HAP-1 (cell line): Measurements from ENCODE around the gene HTR1D.
"Not testable (repeated sequence)": the region's sequence is repeated elsewhere in the genome, so short reads cannot be mapped to it uniquely, and the experiment has no call there.

Experiments
- DNase-seq, 2 experiments: peaks; one replicate each; pipeline ENCODE4 v3.0.0-alpha.2; 2016 to 2020; ENCODE audit warnings: low spot score in 2 of 2
- H3K27me3 ChIP-seq: fragments of 250-450 bp; sonication (Bioruptor Pico); 2 replicates; pipeline ENCODE4 v1.5.1; 2020; ENCODE audit warnings: low read depth, mild to moderate bottlenecking, moderate library complexity
- H3K36me3 ChIP-seq: fragments of 250-450 bp; sonication (Bioruptor Pico); replicated peaks from 2 replicates; pipeline ENCODE4 v1.5.1; 2020; ENCODE audit warnings: mild to moderate bottlenecking
- H3K4me1 ChIP-seq: fragments of 250-450 bp; sonication (Bioruptor Pico); 2 replicates; pipeline ENCODE4 v1.5.1; 2020; ENCODE audit warnings: mild to moderate bottlenecking
- H3K4me3 ChIP-seq: fragments of 250-450 bp; sonication (Bioruptor Pico); 2 replicates; pipeline ENCODE4 v1.5.1; 2020; ENCODE audit warnings: mild to moderate bottlenecking, moderate library complexity
- H3K9me3 ChIP-seq: fragments of 250-450 bp; sonication (Bioruptor Pico); 2 replicates; pipeline ENCODE4 v1.5.1; 2020; ENCODE audit warnings: mild to moderate bottlenecking, moderate library complexity
- in situ Hi-C: fragments of 300-500 bp; cut with MboI; formaldehyde crosslinking; loops from 3 replicates; pipeline ENCODE4 v1.14.3; 2020; ENCODE audit warnings: low sequenced_read_pairs, inconsistent platforms, mixed read lengths

HTR1D gene

DNA sequence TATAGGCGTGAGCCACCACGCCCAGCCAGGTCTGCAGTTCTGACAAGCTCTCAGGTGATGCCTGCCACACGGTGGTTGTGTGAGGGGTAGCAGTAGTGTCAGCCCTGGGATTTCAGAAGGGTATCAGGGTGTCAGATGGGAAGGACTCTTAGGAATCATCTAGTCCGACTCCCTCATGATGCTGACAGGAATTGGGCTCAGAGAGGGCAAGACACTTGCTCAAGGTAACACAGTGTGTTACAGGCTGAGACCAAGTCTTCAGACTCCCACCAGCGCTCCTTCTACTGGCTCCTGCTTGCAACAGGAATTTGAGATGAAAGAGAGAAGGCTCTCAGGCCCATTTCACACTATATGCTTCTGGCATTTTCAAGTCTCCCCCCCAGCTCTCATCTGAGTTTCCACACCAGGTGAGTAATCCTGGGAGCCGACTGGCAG, 6.9 kb downstream of the HTR1D start:
- no peak overlapping the region for H3K4me3 ChIP-seq
- H3K4me1 ChIP-seq: no peaks in the 10 kb centered on the region
- no peak for DNase-seq
- no peaks in the 10 kb centered on the region for H3K36me3 ChIP-seq
- in situ Hi-C loops: no loop called here
- no peaks in the 10 kb centered on the region; the same call in 1 of the 2 replicates for H3K27me3 ChIP-seq
- H3K9me3 ChIP-seq: no peaks in the 10 kb centered on the region

- no peak for DNase-seq
- in situ Hi-C loops: no loop called here
- H3K4me3 ChIP-seq: no peak overlapping the region
- H3K9me3 ChIP-seq: no peaks in the 10 kb centered on the region
- no peaks in the 10 kb centered on the region for H3K36me3 ChIP-seq
- no peaks in the 10 kb centered on the region for H3K4me1 ChIP-seq
- no peaks in the 10 kb centered on the region; the same call in 1 of the 2 replicates for H3K27me3 ChIP-seq
These were observed 7.5 kb downstream of the HTR1D start for GRCh38 chr1:23209770-23210169.

DNA sequence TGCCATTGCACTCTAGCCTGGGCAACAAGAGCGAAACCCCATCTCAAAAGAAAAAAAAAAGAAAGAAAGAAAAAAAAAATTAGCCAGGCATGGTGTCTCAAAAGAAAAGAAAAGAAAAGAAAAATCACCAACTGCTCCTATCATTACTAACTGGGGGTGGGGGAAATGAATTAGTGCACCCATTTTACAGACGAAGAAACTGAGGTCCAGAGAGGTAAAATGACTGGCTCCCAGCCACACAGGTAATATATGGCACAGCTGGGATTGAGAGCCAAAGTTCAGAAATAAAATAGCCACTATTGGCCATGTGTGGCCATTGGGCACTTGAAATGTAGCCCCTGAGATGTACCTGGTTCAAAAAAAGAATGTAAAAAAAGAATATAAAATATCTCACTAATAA, 8.8 kb downstream of the HTR1D start:
- Histone ChIP-seq H3K36me3 (no peaks in the 10 kb centered on the region), H3K4me3 (no peak overlapping the region), H3K9me3 (no peaks in the 10 kb centered on the region), H3K27me3 (no peaks in the 10 kb centered on the region; the same call in 1 of the 2 replicates), H3K4me1 (no peaks in the 10 kb centered on the region)
- no peak for DNase-seq
- in situ Hi-C loops: no loop called here

DNA sequence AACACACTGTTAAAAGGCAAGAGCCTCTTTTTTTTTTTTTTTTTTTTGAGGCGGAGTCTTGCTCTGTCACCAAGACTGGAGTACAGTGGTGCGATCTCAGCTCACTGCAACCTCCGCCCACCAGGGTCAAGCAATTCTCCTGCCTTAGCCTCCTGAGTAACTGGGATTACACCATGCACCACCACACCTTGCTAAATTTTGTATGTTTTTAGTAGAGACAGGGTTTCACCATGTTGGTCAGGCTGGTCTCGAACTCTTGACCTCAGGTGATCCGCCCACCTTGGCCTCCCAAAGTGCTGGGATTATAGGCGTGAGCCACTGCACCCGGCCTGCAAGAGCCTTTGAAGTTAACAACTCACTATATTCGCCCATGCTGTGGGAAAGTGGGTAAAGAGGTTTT, 9.6 kb downstream of the HTR1D start:
- H3K4me1 ChIP-seq, H3K4me3 ChIP-seq, H3K9me3 ChIP-seq, in situ Hi-C loops, H3K36me3 ChIP-seq, H3K27me3 ChIP-seq, DNase-seq: not testable (repeated sequence)

GRCh38 chr1:23202263-23202749, 15.0 kb downstream of the HTR1D start:
- H3K9me3 ChIP-seq: no peaks in the 10 kb centered on the region
- DNase-seq: no peak
- H3K36me3 ChIP-seq: no peaks in the 10 kb centered on the region
- in situ Hi-C loops: no loop called here
- no peak overlapping the region for H3K4me3 ChIP-seq
- no peaks in the 10 kb centered on the region for H3K4me1 ChIP-seq
- H3K27me3 ChIP-seq: no peaks in the 10 kb centered on the region

DNA sequence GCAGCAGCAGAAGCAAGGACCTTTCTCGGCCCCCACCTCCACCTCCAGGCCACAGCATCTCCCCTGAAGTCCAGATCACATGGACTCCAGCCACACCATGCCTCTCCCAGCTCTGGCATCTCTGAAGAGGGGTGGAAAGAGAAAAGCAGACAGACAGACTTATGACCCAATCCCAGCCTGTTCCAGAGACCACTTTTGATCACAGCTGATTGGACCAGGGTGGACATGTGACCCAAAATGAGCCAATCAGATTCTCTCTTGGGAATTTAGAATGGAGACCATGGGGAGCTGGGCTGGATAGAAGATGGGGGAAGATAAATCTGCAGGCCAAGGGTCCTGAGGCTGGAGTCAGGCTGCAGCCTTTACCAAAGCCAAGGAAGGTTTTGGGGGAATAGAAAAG, 16.4 kb downstream of the HTR1D start:
- in situ Hi-C loops: no loop called here
- no peaks in the 10 kb centered on the region for H3K27me3 ChIP-seq
- H3K36me3 ChIP-seq: no peaks in the 10 kb centered on the region
- H3K4me3 ChIP-seq: no peak overlapping the region
- no peaks in the 10 kb centered on the region for H3K4me1 ChIP-seq
- no peak for DNase-seq
- no peaks in the 10 kb centered on the region for H3K9me3 ChIP-seq

- in situ Hi-C loops: no loop called here
- H3K27me3 ChIP-seq: no peaks in the 10 kb centered on the region
- no peak for DNase-seq
- H3K4me3 ChIP-seq: no peak overlapping the region
- no peaks in the 10 kb centered on the region for H3K36me3 ChIP-seq
- H3K4me1 ChIP-seq: no peaks in the 10 kb centered on the region
- H3K9me3 ChIP-seq: no peaks in the 10 kb centered on the region
These were observed 18.9 kb downstream of the HTR1D start for GRCh38 chr1:23198373-23198772.

GRCh38 chr1:23196627-23197328, 20.5 kb downstream of the HTR1D start:
- Histone ChIP-seq H3K4me3 (no peak overlapping the region), H3K36me3 (no peaks in the 10 kb centered on the region), H3K4me1 (no peaks in the 10 kb centered on the region), H3K9me3 (no peaks in the 10 kb centered on the region), H3K27me3 (no peaks in the 10 kb centered on the region)
- DNase-seq: no peak
- in situ Hi-C loops: no loop called here

GRCh38 chr1:23194119-23194984, 22.9 kb downstream of the HTR1D start:
- Histone ChIP-seq H3K4me3 (no peak overlapping the region), H3K9me3 (no peaks in the 10 kb centered on the region), H3K36me3 (no peaks in the 10 kb centered on the region), H3K27me3 (no peaks in the 10 kb centered on the region), H3K4me1 (no peaks in the 10 kb centered on the region)
- no peak for DNase-seq
- in situ Hi-C loops: loop anchor here (5.0 kb wide), 1 partner anchor 217 kb away; no protein-coding TSS in a partner anchor

DNA sequence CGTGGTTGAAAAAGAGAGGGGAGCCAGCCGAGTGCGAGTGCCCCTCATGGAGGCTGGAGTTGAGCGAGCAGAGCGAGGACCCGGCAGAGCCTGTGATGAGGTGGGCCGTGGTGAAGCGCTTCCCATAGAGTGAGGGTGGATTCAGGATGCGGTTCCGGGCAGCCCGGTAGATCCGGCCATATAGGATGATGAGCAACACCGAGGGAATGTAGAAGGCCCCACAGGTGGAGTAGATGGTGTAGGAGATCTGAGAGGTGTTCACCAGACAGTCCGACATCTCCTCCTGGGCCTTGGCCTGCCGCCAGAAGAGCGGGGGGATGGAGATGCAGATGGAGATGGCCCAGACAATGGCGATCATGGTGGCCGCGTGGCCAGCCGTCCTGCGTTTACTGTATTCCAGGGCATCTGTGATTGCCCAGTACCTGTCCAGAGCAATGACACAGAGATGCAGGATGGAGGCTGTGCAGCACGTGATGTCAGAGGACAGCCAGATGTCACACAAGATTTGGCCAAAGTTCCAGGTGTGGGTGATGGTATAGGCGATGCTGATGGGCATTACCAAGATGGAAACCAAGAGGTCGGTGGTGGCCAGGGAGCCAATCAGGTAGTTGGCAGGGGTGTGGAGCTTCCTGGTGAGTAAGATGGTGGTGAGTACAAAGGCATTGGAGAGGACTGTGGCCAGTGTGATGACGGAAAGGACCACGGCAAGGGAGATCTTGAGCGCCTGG, 23.7 kb downstream of the HTR1D start:
- Histone ChIP-seq H3K4me1 (no peaks in the 10 kb centered on the region), H3K27me3 (no peaks in the 10 kb centered on the region), H3K4me3 (no peak overlapping the region), H3K9me3 (no peaks in the 10 kb centered on the region), H3K36me3 (no peaks in the 10 kb centered on the region)
- in situ Hi-C loops: loop anchor here (5.0 kb wide), 1 partner anchor 216 kb away; no protein-coding TSS in a partner anchor
- no peak for DNase-seq

GRCh38 chr1:23191199-23191598, 26.1 kb downstream of the HTR1D start:
- DNase-seq: no peak
- Histone ChIP-seq H3K9me3 (no peaks in the 10 kb centered on the region), H3K4me1 (no peaks in the 10 kb centered on the region), H3K36me3 (no peaks in the 10 kb centered on the region), H3K27me3 (no peaks in the 10 kb centered on the region), H3K4me3 (no peak overlapping the region)
- in situ Hi-C loops: loop anchor here (5.0 kb wide), 1 partner anchor 214 kb away; no protein-coding TSS in a partner anchor

GRCh38 chr1:23188936-23189452, 28.3 kb downstream of the HTR1D start:
- H3K4me3 ChIP-seq, H3K4me1 ChIP-seq, H3K36me3 ChIP-seq, H3K9me3 ChIP-seq, H3K27me3 ChIP-seq, DNase-seq: not testable (repeated sequence)
- in situ Hi-C loops: loop anchor here (5.0 kb wide), 1 partner anchor 92 kb away; no protein-coding TSS in a partner anchor

GRCh38 chr1:23188434-23188884, 28.8 kb downstream of the HTR1D start:
- no peaks in the 10 kb centered on the region for H3K9me3 ChIP-seq
- no peaks in the 10 kb centered on the region for H3K27me3 ChIP-seq
- H3K36me3 ChIP-seq: no peaks in the 10 kb centered on the region
- in situ Hi-C loops: loop anchor here (5.0 kb wide), 1 partner anchor 91 kb away; no protein-coding TSS in a partner anchor
- no peaks in the 10 kb centered on the region; the same call in 1 of the 2 replicates for H3K4me1 ChIP-seq
- DNase-seq: no peak
- H3K4me3 ChIP-seq: no peak overlapping the region
